GM10248 (cell line): ENCODE results near the gene ARHGAP24.

Experiments used
- CTCF ChIA-PET: fragments of 300-600 bp; sonication (Branson Sonifier 250); formaldehyde crosslinking; extraction: SDS; loops from one replicate; lab custom pipeline; 2021; ENCODE audit warnings: antibody characterized with exemption; lab: Yijun Ruan, JAX
- POLR2A ChIA-PET: fragments of 350-650 bp; sonication (Branson Sonifier 250); formaldehyde crosslinking; extraction: SDS; loops from one replicate; lab custom pipeline; 2020; ENCODE audit warnings: antibody characterized with exemption; lab: Yijun Ruan, JAX
- DNase-seq: peaks from one replicate; pipeline ENCODE4 v3.0.0; 2012; ENCODE audit errors: extremely low spot score
- TF ChIP-seq, protein P1 (sequence below): IDR thresholded peaks from 2 replicates; pipeline ENCODE4 v1.5.1; 2012; ENCODE audit warnings: mild to moderate bottlenecking, low read depth; ENCODE audit errors: extremely low read depth, missing control alignments, control extremely low read depth

The ARHGAP24 gene

GRCh38 chr4:85455942-85456341 lies 19.0 kb upstream of the ARHGAP24 start:
- no peak for DNase-seq
- TF ChIP-seq, protein P1, sequence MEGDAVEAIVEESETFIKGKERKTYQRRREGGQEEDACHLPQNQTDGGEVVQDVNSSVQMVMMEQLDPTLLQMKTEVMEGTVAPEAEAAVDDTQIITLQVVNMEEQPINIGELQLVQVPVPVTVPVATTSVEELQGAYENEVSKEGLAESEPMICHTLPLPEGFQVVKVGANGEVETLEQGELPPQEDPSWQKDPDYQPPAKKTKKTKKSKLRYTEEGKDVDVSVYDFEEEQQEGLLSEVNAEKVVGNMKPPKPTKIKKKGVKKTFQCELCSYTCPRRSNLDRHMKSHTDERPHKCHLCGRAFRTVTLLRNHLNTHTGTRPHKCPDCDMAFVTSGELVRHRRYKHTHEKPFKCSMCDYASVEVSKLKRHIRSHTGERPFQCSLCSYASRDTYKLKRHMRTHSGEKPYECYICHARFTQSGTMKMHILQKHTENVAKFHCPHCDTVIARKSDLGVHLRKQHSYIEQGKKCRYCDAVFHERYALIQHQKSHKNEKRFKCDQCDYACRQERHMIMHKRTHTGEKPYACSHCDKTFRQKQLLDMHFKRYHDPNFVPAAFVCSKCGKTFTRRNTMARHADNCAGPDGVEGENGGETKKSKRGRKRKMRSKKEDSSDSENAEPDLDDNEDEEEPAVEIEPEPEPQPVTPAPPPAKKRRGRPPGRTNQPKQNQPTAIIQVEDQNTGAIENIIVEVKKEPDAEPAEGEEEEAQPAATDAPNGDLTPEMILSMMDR, result no peak
- ChIA-PET POLR2A (no interaction called here), CTCF (interaction anchor here (1.0 to 1.1 kb wide), 2 partner anchors 10 to 292 kb away, joined by 4 to 5 read pairs; no protein-coding TSS in a partner anchor)

- CTCF ChIA-PET, result interaction anchor here (1.9 kb wide), 1 partner anchor 10 kb away, joined by 7 read pairs; no protein-coding TSS in a partner anchor
- no peak for DNase-seq
- POLR2A ChIA-PET, result no interaction called here
- TF ChIP-seq, protein P1, result no peak
Measured at GRCh38 chr4:85457752-85458467, 17.0 kb upstream of the ARHGAP24 start.

- ChIA-PET POLR2A (no interaction called here), CTCF (no interaction called here)
- no peak for DNase-seq
- TF ChIP-seq, protein P1, result no peak
Measured at GRCh38 chr4:85459736-85460135, 15.2 kb upstream of the ARHGAP24 start.

- DNase-seq, result no peak
- TF ChIP-seq, protein P1, result no peak
- ChIA-PET POLR2A (no interaction called here), CTCF (interaction anchor here (1.0 to 1.9 kb wide), 6 partner anchors 9 to 273 kb away, joined by 4 to 10 read pairs (median 5); no protein-coding TSS in a partner anchor)
Measured at GRCh38 chr4:85474356-85474755, 594 bp upstream of the ARHGAP24 start.

DNA sequence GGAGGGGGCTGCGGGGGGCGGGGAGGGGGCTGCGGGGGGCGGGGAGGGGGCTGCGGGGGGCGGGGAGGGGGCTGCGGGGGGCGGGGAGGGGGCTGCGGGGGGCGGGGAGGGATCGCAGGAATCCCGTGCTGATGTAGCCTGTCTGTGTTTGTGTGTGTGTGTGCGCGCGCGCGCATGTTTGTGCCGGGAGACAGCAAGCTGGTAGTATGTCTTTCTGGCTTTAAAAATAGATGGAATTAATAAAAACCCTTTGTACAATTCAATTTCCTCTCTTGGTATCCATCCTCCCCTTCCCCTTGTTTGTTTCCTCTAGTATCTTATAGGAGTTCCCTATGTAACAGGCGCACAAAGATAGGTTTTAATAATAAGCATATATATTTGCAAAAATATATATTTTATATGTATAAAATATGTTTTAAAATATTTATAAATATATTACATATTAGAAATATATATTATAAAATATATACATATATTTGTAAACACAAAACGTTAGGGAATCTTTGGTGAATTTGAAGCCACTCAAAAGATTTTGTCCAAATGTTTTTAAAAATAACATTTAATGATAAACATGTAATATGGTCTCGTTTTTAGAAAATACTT lies 782 bp downstream of the ARHGAP24 start:
- ChIA-PET CTCF (interaction anchor here (1.4 to 1.9 kb wide), 5 partner anchors 15 to 271 kb away, joined by 3 to 10 read pairs (median 6); no protein-coding TSS in a partner anchor), POLR2A (no interaction called here)
- TF ChIP-seq, protein P1, result no peak
- no peak for DNase-seq

GRCh38 chr4:85476381-85476780 lies 1.4 kb downstream of the ARHGAP24 start:
- TF ChIP-seq, protein P1, result no peak
- ChIA-PET CTCF (interaction anchor here (1.8 kb wide), 1 partner anchor 59 kb away, joined by 4 read pairs; no protein-coding TSS in a partner anchor), POLR2A (no interaction called here)
- DNase-seq, result no peak
